GM19193 (cell line): ENCODE measurements around the gene PKP4.

Experiments used
- POLR2A ChIP-seq: IDR thresholded peaks from 4 replicates; pipeline ENCODE4 v1.6.1; 2011; ENCODE audit not compliant: insufficient read depth, insufficient read length; ENCODE audit errors: extremely low read depth

The PKP4 gene

DNA sequence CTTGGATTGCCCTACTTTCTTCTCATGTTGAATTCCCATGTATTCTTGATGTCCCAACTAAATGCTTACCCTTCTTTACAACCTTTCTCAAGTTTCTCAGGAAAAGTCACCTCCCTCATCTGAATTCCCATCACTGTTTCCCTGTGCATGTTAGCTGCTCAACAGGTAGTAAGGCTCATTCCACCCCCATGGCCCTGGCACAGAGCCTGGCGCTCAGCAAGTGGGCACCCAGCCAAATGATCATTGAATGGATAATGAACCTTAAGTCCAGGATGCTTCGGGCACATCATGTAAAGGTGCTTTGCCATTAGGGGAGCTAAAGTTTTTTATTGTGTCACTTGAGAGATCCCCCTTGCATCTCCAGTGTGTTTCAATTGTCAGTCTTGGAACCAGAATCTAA is 124.0 kb downstream of the PKP4 start:
- no peak for TF ChIP-seq POLR2A

DNA sequence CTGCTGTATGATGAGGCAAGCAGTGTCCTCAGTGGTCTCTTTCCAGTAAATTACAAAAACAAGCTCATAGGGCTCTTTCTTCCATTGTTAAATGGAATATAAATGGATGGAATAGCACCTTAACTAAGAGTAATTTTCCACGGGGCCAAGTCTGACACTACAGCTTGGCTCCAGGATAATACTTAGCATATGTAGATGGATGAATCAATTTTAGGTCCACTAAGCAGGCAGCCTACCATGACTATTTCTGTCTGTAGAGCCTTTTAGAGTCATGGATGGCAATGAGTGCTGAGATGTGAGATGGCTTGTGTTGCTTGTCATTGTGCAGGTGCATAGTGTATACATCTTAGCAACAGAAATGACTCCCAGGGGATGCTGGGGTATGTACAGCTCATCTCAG is 125.9 kb downstream of the PKP4 start:
- no peak for TF ChIP-seq POLR2A

DNA sequence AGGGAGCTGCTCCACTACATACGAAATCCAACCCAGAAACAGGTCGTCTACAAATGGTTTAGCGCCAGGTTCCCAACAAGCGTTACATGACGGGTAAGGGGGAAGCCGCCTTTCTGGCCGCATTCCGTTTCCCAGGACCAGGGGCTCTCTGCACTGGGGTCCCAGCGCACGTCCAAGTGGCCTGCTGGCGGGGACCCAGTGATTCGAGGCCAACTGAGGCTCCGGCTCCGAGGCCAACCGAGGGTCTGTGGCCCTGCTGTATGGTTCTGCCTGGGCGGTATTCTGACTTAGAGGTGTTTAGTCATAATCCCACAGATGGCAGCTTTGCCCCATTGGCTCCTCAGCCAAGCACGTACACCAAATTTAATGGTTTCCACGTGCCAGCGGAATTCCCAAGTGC is 127.2 kb downstream of the PKP4 start:
- no peak for TF ChIP-seq POLR2A

DNA sequence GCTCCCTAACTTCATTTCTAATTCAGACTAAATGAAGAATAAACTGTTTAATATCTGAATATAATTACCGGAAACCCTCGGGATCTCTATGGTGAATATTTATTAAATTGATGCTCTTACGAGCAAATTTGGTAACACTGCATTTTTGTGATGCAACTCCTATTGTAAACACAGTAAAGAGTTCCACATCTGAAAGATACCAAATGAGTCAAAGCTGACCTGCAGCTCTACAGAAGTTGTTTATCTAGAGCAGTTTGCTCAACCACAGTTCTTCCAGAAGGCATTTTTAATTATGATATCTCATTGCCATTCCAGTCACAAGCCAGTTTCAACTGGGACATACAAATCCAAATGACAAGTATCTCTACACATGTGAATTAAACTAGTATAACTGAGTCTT is 129.7 kb downstream of the PKP4 start:
- no peak for TF ChIP-seq POLR2A

DNA sequence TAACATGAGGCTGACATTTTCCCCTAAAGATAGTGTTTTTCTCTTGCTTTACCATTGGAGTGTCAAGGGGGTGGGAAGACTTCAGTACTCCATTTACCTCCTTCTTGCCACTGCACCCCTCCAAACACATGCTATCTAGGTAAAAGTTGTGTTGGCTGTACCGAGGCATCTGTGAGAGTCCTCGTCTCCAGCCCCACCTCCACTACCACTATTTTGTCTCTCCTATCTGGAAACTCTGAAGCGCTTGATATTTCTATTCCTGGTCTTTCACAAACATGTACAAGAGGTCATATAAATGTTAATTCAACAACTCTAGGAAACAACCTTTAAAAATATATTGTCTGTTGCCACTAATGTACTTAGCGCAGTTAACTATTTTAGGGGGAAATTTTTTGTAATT is 132.6 kb downstream of the PKP4 start:
- no peak for TF ChIP-seq POLR2A

DNA sequence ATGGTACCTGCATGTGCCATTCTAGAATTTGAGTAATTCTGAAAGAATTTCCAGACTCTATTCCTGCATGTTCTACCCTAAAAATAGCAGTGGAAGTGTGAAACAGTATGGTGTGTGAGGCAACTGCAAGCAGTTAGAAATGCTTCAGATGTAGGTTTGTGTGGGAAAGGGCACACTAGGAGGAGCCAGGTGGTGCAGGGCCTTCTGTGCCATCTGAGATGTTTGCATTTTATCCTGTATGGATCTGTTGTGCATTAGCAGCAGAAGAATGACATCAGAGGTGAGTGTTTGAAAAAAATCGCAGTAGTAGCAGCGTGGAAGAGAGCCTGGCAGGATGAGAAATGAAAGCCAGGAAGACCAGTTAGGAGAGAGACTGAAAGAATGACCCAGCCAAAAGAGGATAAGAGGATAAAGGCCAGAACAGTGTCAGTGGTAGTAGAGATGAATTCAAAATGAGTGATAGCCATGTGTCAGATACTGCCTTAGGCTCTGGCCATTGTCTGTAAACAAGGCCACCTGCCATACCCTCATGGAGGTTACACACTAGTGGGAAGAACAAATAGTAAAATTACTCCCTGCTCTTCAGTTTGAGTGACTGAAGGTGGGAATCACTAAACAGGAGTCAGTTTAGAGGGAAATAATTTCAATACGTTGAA is 142.2 kb downstream of the PKP4 start:
- no peak for TF ChIP-seq POLR2A

DNA sequence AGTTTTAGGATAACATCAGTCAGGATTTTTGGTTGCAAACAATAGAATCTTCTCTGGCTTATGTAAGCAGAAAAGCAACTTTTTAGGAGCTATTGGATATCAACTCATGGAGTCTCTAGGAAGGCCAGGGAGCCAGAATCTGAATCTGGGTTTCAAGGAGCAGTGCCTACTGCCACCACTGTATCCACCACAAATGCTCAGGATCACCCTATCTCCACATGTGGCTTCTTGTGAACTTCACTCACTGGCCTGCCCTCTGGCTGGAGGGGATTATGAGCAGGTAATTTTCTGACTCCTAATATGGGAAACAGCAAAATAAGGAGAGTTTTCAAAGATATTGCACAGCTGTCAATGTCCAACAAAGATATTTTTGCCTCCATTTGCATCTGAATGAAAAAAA is 142.9 kb downstream of the PKP4 start:
- TF ChIP-seq POLR2A, result no peak

DNA sequence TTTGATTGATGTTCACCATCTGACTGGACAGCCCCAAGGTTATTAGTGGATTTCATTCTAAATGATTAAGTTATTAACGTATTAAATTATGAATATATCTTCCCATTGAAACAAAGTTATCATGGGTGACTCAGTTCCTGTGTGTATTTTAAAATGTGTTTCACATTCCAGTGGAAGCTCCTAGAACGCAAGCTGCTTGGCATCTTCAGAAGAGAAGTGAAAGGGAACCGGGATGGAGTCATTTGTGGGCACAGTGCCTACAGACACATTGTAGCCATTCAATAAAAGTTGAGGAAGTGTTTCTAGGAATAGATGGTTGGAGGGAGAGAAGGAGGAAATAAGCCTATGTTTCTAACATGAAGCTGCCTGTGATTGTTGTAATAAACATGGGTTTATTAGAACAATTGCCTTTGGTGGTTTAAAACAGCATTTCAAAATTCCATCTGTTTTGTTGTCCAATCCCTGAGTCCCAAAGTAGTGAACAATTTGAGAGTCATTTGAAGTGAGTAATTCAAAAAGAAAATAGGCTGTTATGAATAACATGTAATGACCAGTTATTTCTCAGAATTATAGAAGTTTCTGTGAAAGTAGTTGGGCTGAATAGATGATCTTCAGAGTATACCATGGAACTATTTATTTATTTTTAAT is 143.5 kb downstream of the PKP4 start:
- no peak for TF ChIP-seq POLR2A

DNA sequence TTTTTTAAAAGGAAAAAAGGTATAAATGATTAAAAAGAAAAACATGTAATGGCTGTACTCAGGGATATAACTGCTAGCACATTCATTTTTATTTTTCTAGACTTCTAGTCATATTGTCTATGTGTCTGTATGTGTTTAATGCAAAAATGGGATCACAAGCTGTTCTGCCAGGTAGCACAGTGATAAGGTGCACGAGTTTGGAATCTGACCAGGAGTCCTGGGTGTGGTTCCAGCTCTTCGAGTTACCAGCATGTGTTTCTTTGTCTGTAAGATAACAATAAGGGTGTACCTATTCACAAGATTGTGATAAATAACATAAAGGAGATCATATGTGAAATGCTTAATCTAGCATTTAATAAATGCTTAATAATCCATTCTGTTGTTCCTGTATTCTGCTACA is 145.3 kb downstream of the PKP4 start:
- TF ChIP-seq POLR2A, result no peak

DNA sequence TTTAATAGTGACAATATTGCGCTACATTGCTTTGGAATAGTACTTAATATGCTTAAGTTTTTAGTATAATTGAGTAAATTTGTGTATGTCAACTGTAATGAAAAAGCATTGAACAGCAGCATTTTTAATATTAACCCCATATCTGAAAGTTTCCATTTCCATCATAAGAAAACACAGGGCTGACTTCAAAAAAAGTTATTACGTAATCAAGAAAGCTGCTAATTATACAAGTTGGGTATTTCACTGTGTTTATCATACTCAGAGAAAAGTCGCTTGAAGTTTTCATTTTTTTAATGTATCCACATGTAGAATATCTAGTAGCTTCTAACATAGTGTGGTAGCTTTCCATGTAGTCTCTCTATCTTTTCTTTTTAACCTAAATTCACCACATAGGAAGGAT is 146.5 kb downstream of the PKP4 start:
- no peak for TF ChIP-seq POLR2A

DNA sequence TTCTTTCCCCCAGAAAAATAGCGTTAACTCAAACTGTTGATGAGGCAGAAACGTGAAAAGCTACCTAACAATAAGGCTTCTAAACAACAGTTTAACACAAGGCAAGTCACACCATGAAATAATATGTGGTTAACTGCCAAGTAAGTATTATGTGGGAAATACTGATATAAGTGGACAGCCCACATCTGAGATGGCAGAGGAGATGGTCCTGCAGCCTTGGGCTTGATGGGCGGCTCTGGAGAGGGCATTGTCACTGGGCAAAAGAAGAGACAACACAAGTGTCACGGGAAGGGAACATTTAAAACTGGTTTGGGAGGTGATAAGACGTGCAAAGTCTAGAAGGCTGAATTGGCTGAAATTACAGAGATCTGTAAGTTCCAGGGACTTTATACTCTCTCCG is 147.2 kb downstream of the PKP4 start:
- no peak for TF ChIP-seq POLR2A

DNA sequence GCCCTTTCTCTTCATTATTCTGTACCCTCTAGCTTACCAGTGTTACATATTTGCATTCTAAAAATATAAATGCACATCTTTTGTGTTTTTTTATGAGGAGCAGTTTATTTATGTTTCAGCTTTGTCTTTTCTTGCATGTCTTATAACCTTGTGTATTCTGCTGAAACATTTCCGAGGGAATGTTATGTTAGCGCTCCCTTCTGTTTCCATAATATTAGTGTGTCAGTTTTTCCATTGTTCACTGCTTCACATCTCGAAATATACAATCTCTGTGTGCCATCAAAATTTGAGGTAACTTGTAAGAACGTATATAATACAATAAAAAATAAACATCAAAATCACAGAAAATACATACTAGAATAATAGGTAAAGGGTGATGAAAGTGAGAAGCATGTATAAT is 153.3 kb downstream of the PKP4 start:
- no peak for TF ChIP-seq POLR2A

DNA sequence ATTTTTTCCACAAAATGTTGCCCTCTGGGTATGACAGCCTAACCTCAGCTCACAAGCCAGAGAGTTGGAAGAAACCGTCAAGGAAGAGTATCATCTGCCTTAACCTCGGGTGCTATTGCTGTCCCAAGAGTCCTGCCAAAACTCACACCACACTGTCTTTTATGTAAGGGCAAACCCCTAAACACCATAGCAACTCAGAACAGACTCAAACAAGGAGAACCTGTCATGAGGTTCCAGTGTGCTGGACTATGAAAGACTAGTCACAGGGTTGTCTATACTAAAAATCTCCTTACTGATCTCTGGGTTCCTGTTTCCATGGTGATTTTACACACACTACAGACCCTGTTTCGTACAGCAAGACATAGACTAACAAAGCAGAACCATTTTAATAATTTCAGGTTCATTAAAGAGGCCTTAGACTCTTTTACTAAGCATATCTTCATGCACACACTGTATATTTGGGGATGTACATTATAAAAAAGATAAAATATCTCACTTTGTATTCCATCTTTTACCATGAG is 159.8 kb downstream of the PKP4 start:
- TF ChIP-seq POLR2A, result no peak

DNA sequence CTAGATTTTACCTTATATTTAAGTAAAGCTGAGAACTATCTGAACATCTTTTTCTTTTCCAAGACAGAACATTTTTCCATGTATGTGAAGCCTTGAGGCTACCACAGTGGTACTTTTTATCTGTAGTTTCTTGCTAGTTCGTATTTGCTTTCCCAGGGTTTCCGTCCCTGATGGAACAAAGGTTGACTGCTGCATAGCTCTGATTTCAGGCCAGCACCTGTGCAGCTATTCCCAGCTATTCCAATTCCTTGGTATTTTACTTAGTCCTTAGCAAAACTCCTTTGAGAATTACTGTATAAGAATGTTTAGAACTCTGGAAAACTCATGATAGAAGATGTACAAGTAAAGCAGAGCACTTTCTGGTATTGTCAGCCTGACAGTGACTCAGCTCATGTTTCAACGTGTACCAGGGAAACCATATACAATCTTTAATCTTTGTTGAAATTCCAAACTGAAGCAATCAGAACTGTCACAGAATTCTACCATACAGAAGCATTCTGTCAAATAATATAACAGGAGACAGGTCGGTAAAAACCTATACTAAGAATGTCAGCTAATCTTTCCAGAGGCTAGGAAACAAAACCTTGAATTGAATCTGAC is 162.2 kb downstream of the PKP4 start:
- no peak for TF ChIP-seq POLR2A

DNA sequence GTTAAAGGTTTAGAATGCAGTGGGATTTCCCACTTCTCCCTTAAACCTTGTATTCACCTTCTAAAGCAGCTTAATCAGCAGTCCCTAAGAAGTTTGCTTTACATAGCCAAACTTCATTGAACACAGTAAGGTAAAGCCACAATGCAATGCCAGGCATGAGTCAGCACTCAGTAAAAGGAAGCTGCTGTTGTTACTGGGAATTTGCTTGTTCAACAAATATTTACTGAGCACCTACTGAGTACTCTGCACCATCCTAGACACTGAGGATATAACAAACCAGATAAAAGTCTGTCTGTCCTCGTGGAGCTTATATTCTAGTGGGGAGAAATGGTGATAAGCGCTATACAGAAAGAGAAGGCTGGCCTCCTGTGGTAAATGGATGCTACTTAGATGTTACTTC is 162.7 kb downstream of the PKP4 start:
- no peak for TF ChIP-seq POLR2A

DNA sequence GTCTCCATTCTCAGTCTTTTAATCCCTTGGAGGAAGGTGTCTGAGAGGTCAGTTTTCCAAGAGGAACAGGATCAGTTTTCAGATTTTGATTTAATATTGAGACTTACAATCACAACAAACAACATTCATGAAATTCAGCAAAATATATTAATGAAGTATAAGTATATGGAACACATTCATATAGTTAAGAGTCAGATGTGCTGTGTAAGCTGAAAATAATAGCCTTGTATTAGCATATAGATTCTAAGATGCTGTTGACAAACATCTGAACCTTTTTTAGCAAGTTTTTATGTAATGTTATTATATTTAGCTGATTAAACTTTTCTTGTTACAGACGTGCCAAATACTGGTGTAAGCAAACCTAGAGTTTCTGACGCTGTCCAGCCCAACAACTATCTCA is 163.9 kb downstream of the PKP4 start:
- no peak for TF ChIP-seq POLR2A
